GM12874 (cell line): ENCODE measurements around the gene EIF4G3.

Experiments used
- TF ChIP-seq, protein P1 (sequence below): IDR thresholded peaks from 2 replicates; pipeline ENCODE4 v1.5.1; 2011; ENCODE audit warnings: low read depth, mild to moderate bottlenecking, control low read depth, low read length, moderate library complexity; ENCODE audit not compliant: insufficient read depth

EIF4G3 gene

GRCh38 chr1:21050031-21050430 is 126.7 kb downstream of the EIF4G3 start:
- TF ChIP-seq, protein P1, sequence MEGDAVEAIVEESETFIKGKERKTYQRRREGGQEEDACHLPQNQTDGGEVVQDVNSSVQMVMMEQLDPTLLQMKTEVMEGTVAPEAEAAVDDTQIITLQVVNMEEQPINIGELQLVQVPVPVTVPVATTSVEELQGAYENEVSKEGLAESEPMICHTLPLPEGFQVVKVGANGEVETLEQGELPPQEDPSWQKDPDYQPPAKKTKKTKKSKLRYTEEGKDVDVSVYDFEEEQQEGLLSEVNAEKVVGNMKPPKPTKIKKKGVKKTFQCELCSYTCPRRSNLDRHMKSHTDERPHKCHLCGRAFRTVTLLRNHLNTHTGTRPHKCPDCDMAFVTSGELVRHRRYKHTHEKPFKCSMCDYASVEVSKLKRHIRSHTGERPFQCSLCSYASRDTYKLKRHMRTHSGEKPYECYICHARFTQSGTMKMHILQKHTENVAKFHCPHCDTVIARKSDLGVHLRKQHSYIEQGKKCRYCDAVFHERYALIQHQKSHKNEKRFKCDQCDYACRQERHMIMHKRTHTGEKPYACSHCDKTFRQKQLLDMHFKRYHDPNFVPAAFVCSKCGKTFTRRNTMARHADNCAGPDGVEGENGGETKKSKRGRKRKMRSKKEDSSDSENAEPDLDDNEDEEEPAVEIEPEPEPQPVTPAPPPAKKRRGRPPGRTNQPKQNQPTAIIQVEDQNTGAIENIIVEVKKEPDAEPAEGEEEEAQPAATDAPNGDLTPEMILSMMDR = no peak

DNA sequence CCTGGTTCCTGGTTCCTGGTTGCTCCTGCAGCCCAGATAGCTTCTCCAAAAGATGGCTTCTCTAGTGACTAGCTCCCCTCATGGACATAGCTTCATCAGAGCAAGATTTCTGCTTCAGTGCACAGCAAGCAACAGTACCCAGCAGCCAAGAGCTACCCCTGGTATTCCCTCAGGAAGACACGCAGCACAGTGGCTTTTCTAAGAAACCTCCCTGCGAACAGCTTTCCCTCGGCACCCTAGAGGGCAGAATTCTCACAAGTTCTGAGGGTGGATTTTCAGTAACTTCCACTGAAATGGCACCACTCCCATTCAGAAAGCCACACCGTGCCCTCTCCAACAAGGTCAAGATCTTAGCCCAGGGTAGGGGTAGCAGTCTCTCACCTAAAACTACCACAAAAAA is 128.2 kb downstream of the EIF4G3 start:
- TF ChIP-seq, protein P1 = no peak

GRCh38 chr1:21046132-21046531 is 130.6 kb downstream of the EIF4G3 start:
- TF ChIP-seq, protein P1 = no peak

- TF ChIP-seq, protein P1 = no peak
Observed at GRCh38 chr1:21045351-21045750, 131.3 kb downstream of the EIF4G3 start.

- TF ChIP-seq, protein P1 = no peak
Observed at GRCh38 chr1:21042929-21043605, 133.6 kb downstream of the EIF4G3 start.

DNA sequence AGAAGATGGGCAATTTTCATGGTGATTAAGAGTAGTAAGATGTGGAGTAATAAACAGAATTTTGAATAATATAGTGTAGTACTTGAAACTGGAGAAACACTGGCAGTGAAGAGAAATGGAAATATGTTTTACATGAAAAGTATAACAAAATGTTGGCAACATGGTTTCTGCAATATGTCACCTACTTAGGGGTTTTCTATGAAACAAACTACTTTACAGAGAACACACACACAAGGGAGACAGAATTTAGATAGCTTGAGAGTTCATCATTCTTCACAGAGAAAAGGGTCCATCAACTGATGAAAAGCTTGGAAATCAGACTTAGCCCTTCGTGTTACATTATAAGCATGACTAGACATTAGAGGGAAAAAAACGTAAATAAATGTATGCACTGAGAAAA is 135.2 kb downstream of the EIF4G3 start:
- TF ChIP-seq, protein P1 = no peak

DNA sequence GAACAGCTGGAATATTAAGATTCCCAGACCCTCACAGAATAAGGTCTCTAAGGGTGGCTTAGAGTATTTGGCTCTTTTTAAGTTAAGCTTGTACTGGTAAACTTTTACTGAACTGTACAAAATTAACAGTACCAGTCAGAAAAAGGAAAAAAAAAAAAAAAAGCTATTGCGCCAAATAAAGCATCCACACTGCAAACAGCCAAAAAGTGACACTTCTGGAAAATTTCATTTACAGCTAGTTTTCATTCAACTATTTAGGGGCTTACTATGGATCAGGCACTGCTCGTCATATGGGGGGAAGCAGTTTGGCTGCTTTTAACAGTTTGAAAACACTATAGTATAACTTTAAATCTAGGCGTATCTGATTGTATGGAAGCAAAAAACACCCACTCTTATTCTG is 139.6 kb downstream of the EIF4G3 start:
- TF ChIP-seq, protein P1 = no peak
